SH-SY5Y (cell line): ENCODE results near the gene TRPM2.

Source experiments
- GATA2 ChIP-seq: IDR thresholded peaks from 2 replicates; pipeline ENCODE4 v1.6.1; 2011; ENCODE audit warnings: mild to moderate bottlenecking, low read depth, low read length
- GATA3 ChIP-seq: IDR thresholded peaks from 2 replicates; pipeline ENCODE4 v1.6.1; 2011; ENCODE audit warnings: low read depth, mild to moderate bottlenecking, low read length, moderate library complexity

DNA sequence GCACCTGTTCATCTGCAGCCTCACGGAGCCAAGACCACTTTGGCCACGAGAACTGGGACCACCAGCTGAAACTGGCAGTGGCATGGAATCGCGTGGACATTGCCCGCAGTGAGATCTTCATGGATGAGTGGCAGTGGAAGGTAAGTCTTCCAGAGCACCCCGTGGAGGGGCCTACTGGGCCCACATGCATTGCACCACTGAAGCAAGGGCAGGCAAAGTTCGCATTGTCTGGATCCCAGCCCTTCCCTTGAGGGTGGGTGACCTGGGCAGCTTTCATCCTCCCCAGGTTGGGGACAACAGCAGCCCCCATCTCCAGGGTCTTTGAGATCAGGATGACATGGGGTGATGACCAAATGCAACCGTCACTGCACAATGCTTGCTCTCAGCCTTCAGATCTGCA, 37.5 kb downstream of the TRPM2 start:
- TF ChIP-seq GATA2 (no peak), GATA3 (no peak)
